ENCODE results near the gene MUC20.

DNA sequence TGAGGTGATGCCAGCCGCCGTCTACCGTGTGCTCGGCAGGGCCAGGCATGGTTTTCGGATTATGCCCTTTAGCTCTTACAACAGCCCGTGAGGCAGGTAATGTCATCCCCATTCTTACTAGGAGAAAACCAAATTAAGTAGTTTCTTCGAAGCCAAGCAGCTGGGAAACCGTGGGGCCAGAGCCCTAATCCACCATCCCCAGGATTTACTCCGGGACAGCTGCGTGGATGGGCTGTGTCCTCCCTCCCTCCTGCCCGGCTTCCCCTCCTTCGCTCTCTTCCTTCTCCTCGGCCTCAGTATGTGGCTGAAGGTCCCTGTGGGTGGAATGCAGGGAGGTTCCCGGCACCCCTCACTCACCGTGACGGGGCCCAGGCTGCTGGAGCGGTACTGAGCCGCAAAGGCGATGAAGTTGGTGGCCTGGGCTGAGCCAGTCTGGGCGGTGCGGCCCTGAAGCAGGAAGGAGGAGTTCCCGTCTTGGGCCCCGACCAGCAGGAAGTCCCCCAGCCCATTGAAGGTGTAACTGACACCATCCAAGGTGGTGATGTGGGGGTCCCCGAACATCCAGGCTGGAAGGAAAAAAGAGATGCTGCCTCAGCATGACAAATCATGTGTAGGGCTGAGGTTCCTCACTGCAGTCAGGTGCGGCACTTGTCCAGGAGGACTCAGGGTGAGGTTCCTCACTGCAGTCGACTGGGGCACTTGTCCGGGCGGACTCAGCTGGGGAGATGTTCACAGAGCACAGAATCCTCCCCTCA lies 42.5 kb downstream of the MUC20 start:
- no peak for TF ChIP-seq CTCF (IDR thresholded peaks at IDR 0.05)
- no peak for TF ChIP-seq POLR2A (IDR thresholded peaks at IDR 0.05)
